ENCODE measurements around the gene PCTP. TPM values are rescaled to one million over a fixed set of nuclear protein-coding genes. Genes with fewer than 3 reads are reported as not detected.

The PCTP gene
- total RNA-seq, 2 experiments from 2014 or later: 6.9 to 7.2 TPM

Other genes with a start within 250 kb of the PCTP start
- gene SMIM36, start 239.6 kb upstream of the PCTP start, total RNA-seq: not detected
- not detected for gene TMEM100, start 28.2 kb upstream of the PCTP start, total RNA-seq